ENCODE data around the gene DBNDD1. TPM values are rescaled to one million over a fixed set of nuclear protein-coding genes. Genes with fewer than 3 reads are reported as not detected.
"Not testable (repeated sequence)": the region's sequence is repeated elsewhere in the genome, so short reads cannot be mapped to it uniquely, and the experiment has no call there.

The DBNDD1 gene
- total RNA-seq, 6 experiments from 2014 or later = 2.6 to 17.5 (median 7.6) TPM

DNA sequence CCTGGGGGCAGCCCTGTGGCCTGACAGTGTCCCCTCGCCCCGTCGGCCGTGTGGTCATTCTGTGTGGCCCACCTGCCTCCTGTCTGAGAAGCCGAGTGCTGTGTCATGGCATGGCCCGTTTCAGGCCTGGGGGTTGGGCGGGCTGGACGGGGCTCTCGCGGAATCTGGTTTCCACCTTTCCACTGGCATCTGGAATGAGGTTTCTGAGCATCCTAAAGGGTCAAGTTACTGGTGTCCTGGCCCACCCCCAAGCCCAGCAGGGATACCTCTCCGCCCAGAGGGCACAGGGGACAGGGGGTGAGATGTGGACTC is 7.8 kb downstream of the DBNDD1 start:
- no peak for TF ChIP-seq POLR2A (IDR thresholded peaks at IDR 0.05)
- Histone ChIP-seq H3K27ac (no peak overlapping the region), H3K4me1 (no peaks in the 10 kb centered on the region), H3K36me3 (no peaks in the 10 kb centered on the region), H3K4me3 (no peak overlapping the region), H3K9me3 (no peaks in the 10 kb centered on the region), H3K27me3 (no peaks in the 10 kb centered on the region)
- DNase-seq (no peak), ATAC-seq (no peak)
- intact Hi-C loops (cut with DNase I) = no loop called here
- 75% methylated on average over 2 of the region's 11 CpGs for WGBS (ENCODE audit: insufficient coverage, low coverage, low lambda C conversion rate, missing lambda C conversion rate)

DNA sequence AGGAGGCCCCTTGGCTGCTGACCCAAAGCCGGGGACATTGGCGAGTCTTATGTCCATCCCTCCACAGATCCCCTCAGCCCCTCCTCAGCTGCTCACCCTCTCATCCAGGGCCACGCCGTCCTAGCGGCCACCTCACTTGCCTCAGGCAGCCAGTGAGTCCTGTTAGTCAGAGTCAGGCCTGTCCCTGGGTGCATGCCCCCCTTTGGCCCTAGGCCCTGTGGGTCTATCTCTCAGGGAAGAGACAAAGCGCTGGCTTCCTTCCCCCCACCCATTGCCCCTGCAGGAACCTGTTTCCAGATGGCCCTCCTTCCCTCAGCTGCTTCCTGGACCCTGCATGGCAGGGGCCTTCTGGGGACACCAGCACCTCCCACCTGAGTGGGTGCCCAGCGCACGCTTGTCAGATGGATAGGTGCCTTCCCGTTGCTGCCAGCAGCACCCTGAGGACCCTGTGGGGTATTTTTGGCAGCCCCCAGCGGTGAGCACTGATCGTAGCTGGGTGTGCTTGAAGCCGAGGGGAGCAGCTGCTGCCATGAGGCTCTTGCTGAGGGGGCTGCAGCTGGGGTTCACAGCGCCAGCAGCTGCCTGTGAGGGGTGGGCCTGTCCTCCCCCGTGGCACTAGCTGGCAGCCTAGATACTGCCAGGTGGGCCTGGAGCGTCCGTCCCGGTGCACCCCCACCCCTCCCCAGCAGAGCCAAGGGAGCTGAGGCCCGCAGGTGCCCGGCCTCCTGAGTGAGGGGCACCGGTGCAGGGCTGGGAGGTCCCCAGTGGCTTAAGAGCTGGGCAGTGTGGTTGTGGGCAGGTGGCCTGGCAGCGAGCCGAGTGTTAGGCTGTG is 8.4 kb downstream of the DBNDD1 start:
- Histone ChIP-seq H3K27ac (no peak overlapping the region), H3K4me1 (no peaks in the 10 kb centered on the region), H3K9me3 (no peaks in the 10 kb centered on the region), H3K27me3 (no peaks in the 10 kb centered on the region), H3K4me3 (no peak overlapping the region), H3K36me3 (no peaks in the 10 kb centered on the region)
- intact Hi-C loops (cut with DNase I) = no loop called here
- TF ChIP-seq, protein P1, sequence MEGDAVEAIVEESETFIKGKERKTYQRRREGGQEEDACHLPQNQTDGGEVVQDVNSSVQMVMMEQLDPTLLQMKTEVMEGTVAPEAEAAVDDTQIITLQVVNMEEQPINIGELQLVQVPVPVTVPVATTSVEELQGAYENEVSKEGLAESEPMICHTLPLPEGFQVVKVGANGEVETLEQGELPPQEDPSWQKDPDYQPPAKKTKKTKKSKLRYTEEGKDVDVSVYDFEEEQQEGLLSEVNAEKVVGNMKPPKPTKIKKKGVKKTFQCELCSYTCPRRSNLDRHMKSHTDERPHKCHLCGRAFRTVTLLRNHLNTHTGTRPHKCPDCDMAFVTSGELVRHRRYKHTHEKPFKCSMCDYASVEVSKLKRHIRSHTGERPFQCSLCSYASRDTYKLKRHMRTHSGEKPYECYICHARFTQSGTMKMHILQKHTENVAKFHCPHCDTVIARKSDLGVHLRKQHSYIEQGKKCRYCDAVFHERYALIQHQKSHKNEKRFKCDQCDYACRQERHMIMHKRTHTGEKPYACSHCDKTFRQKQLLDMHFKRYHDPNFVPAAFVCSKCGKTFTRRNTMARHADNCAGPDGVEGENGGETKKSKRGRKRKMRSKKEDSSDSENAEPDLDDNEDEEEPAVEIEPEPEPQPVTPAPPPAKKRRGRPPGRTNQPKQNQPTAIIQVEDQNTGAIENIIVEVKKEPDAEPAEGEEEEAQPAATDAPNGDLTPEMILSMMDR (IDR thresholded peaks at IDR 0.05) = no peak
- no peak for TF ChIP-seq POLR2A (IDR thresholded peaks at IDR 0.05)
- peak in 1 of 4 donors; percentile 8 for ATAC-seq
- 91% methylated on average over 5 of the region's 22 CpGs for WGBS (ENCODE audit: insufficient coverage, low coverage, low lambda C conversion rate, missing lambda C conversion rate)
- no peak for DNase-seq

DNA sequence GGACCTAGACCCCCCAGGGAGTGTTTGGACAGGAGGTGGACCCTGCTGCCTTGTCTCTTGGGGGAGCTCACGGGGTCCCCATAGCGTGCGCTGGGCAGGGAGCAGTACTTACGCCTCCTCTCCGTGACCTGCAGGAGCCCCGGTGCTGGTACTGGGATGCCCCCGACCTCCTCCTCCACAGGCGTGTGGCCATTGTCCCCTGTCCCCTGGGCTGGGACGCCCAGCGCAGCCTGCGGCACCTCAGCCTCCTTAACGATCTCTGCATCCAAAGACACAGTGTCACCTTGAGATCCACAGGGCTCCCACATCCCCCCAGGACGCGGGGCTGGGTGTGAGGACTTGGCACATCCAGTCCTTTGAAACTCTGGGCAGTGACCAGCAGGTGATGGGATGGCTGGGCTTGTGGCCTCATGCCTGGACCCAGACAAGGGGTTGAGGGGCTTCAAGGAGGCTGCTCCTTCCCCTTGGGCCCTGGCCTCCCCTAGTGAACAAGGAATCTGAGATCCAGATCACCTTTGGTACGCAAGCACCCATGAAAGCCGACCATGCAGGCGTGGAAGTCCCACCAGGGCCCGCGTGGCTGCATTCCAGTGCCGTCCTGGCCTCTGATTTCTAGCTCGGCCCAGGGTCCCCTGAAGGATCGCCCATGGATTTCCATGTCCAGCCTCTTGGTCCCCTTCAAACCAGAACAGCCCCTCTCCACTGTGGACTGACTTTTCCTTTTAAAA is 9.9 kb downstream of the DBNDD1 start:
- Histone ChIP-seq H3K27me3 (no peaks in the 10 kb centered on the region), H3K9me3 (no peaks in the 10 kb centered on the region), H3K4me1 (no peaks in the 10 kb centered on the region), H3K36me3 (no peaks in the 10 kb centered on the region), H3K27ac (no peak overlapping the region), H3K4me3 (no peak overlapping the region)
- TF ChIP-seq, protein P1 (IDR thresholded peaks at IDR 0.05) = no peak
- TF ChIP-seq POLR2A (IDR thresholded peaks at IDR 0.05) = no peak
- ATAC-seq (peak in 2 of 4 donors; percentile 13 to 18), DNase-seq (no peak)
- WGBS (ENCODE audit: insufficient coverage, low coverage, low lambda C conversion rate, missing lambda C conversion rate) = 60% methylated on average over 1 of the region's 22 CpGs
- intact Hi-C loops (cut with DNase I) = no loop called here

DNA sequence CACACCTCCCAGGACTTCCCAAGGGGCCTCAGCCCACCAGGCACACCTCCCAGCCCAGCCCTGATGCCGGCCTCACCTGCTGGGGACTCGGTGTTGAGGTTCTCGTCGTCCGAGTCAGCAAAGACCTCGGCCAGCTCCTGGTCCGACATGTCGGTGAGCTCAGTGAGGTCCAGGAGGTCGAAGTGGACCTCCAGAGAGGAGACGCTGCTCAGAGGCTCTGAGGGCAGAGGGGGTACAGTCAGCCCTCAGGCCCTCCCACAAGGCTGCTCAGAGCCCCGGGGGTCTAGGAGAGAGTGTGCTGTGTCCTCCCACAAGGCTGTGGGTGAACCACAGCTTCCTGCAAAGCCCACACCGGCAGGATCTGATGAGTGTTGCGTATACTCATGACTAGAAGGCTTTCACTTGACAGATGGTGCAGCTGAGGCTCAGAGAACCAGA is 10.5 kb downstream of the DBNDD1 start:
- ATAC-seq = peak in 2 of 4 donors; percentile 27
- H3K27ac ChIP-seq = no peak overlapping the region

DNA sequence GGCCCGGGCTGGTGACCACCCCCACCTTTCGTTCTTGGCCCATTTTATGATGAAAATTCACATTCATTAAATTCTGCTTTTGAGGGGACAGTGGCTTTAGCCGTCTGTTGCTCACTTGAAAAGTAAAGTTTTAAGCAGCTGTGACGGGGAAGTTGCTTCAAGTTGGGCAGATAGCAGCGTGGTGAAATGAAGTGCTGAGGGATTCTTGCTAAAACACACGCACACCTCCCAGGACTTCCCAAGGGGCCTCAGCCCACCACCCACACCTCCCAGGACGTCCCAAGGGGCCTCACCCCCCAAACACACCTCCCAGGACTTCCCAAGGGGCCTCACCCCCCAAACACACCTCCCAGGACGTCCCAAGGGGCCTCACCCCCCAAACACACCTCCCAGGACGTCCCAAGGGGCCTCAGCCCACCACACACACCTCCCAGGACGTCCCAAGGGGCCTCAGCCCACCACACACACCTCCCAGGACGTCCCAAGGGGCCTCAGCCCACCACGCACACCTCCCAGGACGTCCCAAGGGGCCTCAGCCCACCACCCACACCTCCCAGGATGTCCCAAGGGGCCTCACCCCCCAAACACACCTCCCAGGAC is 11.5 kb downstream of the DBNDD1 start:
- 74% methylated on average over 11 of the region's 13 CpGs for WGBS (ENCODE audit: insufficient coverage, low coverage, low lambda C conversion rate, missing lambda C conversion rate)
- H3K4me3 ChIP-seq; H3K9me3 ChIP-seq; H3K36me3 ChIP-seq; H3K27me3 ChIP-seq; H3K27ac ChIP-seq; H3K4me1 ChIP-seq; DNase-seq; intact Hi-C loops (cut with DNase I); ATAC-seq: not testable (repeated sequence)

More for the DNA sequence above, 10.5 kb downstream of the DBNDD1 start:
- intact Hi-C loops (cut with DNase I) = no loop called here
- Histone ChIP-seq H3K9me3 (no peaks in the 10 kb centered on the region), H3K27me3 (no peaks in the 10 kb centered on the region), H3K4me1 (no peaks in the 10 kb centered on the region), H3K4me3 (no peak overlapping the region), H3K36me3 (no peaks in the 10 kb centered on the region)
- TF ChIP-seq, protein P1 (IDR thresholded peaks at IDR 0.05) = no peak
- no peak for TF ChIP-seq POLR2A (IDR thresholded peaks at IDR 0.05)
- WGBS (ENCODE audit: insufficient coverage, low coverage, low lambda C conversion rate, missing lambda C conversion rate) = no CpG with 5 or more reads among the region's 13 CpGs
- DNase-seq = no peak
